Rectal smooth muscle tissue (tissue), 1 donor: ENCODE measurements around the gene MTR.

Experiments used
- H3K27ac ChIP-seq: one replicate; pipeline ENCODE4 v1.7.0; 2013; ENCODE audit warnings: low read depth, low read length, inconsistent platforms
- H3K27me3 ChIP-seq: one replicate; pipeline ENCODE4 v1.7.0; 2013; ENCODE audit warnings: low read length; ENCODE audit not compliant: control insufficient read depth, insufficient read depth
- H3K36me3 ChIP-seq: one replicate; pipeline ENCODE4 v1.7.0; 2013; ENCODE audit warnings: low read length; ENCODE audit not compliant: control insufficient read depth, insufficient read depth
- H3K4me1 ChIP-seq: one replicate; pipeline ENCODE4 v1.7.0; 2013; ENCODE audit warnings: low read length; ENCODE audit not compliant: control insufficient read depth, insufficient read depth
- H3K4me3 ChIP-seq: one replicate; pipeline ENCODE4 v1.7.0; 2013; ENCODE audit warnings: low read length
- H3K9ac ChIP-seq: one replicate; pipeline ENCODE4 v1.7.0; 2013; ENCODE audit warnings: low read length

Gene MTR

DNA sequence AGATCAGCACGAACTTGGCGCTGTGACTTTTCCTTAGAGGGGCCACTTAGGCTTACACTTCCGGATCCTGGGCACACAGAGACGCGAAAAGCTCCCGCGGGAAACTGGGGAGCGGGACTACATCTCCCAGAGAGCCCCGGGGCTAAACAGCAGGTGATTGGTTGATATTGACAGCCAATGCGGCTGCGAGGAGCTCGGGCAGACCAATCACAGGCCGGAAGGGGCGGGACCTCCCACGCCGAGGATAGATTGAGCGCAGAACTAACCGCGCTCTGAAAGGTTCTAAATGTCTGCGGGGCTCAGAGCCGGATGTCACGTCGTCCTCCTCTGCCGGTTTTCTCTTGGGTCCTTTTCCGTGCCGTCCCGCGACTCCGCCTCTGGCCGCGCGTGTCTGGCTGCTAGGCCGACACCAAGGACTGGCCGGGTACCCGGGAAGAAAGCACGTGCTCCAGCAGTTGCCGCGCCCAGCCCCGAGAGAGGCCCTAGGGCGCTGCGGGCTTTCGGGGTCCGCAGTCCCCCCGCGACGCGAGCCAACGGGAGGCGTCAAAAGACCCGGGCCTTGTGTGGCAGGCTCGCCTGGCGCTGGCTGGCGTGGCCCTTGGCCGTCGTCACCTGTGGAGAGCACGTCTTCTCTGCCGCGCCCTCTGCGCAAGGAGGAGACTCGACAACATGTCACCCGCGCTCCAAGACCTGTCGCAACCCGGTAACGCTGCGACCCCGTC, at the start of gene MTR:
Gene MTR (plus strand): TSS at position 258 of the 722 bp plus-strand sequence. CDS start 412 bp downstream, at position 670.
- H3K36me3 ChIP-seq: no peaks in the 10 kb centered on the region
- peaks cover 5% of the 10 kb centered on the region for H3K4me1 ChIP-seq
- no peaks in the 10 kb centered on the region for H3K27me3 ChIP-seq
- peak within 1 kb of the TSS; percentile 92 for H3K27ac ChIP-seq
- peak within 1 kb of the TSS; percentile 97 for H3K4me3 ChIP-seq
- H3K9ac ChIP-seq: peak within 1 kb of the TSS; percentile 91

GRCh38 chr1:236746785-236747184, 48.3 kb upstream of the MTR start:
- no peaks in the 10 kb centered on the region for H3K4me1 ChIP-seq

GRCh38 chr1:236747311-236747985, 47.6 kb upstream of the MTR start:
- Histone ChIP-seq H3K27me3 (no peaks in the 10 kb centered on the region), H3K27ac (no peak overlapping the region), H3K4me3 (no peak overlapping the region), H3K36me3 (no peaks in the 10 kb centered on the region), H3K4me1 (no peaks in the 10 kb centered on the region), H3K9ac (no peak overlapping the region)

More at GRCh38 chr1:236746785-236747184, 48.3 kb upstream of the MTR start:
- Histone ChIP-seq H3K27me3 (no peaks in the 10 kb centered on the region), H3K9ac (no peak overlapping the region), H3K4me3 (no peak overlapping the region), H3K27ac (no peak overlapping the region), H3K36me3 (no peaks in the 10 kb centered on the region)

DNA sequence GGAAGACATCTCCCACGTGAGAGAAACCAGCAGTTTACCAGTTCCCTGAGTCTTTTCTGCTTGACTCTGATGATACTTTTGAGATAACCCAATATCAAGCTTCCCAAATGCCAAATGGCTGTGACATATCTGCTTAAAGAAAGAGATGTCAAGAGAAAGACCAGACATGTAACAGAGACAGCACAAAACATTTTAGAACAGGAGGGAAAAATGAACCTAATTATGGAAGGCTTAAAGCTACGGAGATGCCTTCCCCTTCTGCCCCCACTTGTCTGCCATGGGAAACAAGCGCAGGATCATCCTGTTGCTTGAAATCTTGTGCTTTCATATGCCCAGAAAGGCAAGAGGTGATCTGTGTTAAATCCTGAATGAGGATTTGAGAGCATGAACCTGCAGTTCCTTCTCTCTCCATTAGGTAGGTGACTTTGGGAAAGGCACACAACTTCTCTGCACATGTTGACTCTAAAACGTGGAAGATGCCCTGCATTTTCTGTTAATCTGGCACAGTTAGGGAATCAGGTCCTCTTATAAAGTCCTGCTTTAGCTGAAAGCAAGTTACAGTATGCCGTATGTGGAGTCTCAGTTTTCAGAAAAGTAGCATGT, 46.7 kb upstream of the MTR start:
- Histone ChIP-seq H3K27me3 (no peaks in the 10 kb centered on the region), H3K4me3 (no peak overlapping the region), H3K36me3 (no peaks in the 10 kb centered on the region), H3K27ac (no peak overlapping the region), H3K9ac (no peak overlapping the region), H3K4me1 (no peaks in the 10 kb centered on the region)

DNA sequence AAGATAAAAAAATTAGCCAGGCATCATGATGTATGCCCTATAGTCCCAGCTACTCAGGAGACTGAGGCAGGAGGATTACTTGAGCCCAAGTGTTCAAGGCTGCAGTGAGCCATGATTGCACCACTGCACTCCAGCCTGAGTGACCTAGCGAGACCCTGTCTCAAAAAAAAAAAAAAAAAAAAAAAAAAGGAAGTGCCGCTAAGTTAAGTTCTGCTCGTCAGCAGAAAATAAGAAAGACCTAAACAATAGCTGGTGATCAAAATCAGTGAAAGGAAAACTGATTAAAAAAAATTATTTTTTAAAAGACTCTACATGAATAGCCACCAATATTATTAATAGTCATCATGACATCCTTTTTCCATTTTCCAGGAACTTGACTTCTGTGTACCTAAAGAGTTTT, 44.2 kb upstream of the MTR start:
- H3K36me3 ChIP-seq: no peaks in the 10 kb centered on the region
- no peak overlapping the region for H3K27ac ChIP-seq
- no peak overlapping the region for H3K9ac ChIP-seq
- H3K4me3 ChIP-seq: no peak overlapping the region
- no peaks in the 10 kb centered on the region for H3K4me1 ChIP-seq
- no peaks in the 10 kb centered on the region for H3K27me3 ChIP-seq

DNA sequence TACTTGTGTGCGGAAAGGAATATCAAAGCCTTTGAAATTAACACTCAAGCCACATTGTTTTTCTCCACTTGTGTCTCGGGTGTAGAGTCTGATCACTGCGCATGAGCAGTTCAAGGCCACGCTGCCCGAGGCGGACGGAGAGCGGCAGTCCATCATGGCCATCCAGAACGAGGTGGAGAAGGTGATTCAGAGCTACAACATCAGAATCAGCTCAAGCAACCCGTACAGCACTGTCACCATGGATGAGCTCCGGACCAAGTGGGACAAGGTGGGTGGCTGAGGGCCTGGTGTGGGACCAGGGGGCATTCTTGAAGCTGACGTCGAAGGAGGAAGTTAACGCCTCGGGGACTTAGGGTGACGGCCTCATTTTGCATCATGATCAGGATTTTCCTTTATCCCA, 43.7 kb upstream of the MTR start:
- Histone ChIP-seq H3K9ac (no peak overlapping the region), H3K36me3 (no peaks in the 10 kb centered on the region), H3K27me3 (no peaks in the 10 kb centered on the region), H3K4me1 (no peaks in the 10 kb centered on the region), H3K27ac (no peak overlapping the region), H3K4me3 (no peak overlapping the region)

GRCh38 chr1:236751935-236752334, 43.2 kb upstream of the MTR start:
- Histone ChIP-seq H3K9ac (no peak overlapping the region), H3K4me3 (no peak overlapping the region), H3K27me3 (no peaks in the 10 kb centered on the region), H3K4me1 (no peaks in the 10 kb centered on the region), H3K36me3 (no peaks in the 10 kb centered on the region), H3K27ac (no peak overlapping the region)

DNA sequence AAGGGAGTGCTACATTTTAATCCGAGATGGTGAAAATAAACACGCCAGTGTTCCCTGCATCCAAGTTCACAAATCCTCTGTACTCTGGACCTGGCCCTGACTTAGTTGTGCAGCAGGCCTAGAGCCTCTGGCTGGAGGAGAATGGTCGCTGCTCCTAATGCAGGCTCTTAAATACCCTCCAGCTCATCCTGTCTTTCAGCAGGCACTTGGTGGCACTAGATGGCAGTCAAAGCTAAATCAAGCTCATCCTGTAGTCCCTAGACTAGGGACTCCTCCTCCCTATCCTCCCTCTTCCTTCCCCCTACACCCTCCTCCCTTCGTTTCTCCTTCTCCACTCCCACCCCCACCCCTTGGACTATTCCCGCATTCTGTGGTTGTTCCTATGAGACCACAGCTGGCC, 41.6 kb upstream of the MTR start:
- Histone ChIP-seq H3K9ac (no peak overlapping the region), H3K4me3 (no peak overlapping the region), H3K27ac (no peak overlapping the region), H3K27me3 (no peaks in the 10 kb centered on the region), H3K4me1 (no peaks in the 10 kb centered on the region), H3K36me3 (no peaks in the 10 kb centered on the region)

- H3K4me1 ChIP-seq: no peaks in the 10 kb centered on the region
- no peak overlapping the region for H3K27ac ChIP-seq
- H3K27me3 ChIP-seq: no peaks in the 10 kb centered on the region
- no peak overlapping the region for H3K4me3 ChIP-seq
- H3K9ac ChIP-seq: no peak overlapping the region
- no peaks in the 10 kb centered on the region for H3K36me3 ChIP-seq
Measured at GRCh38 chr1:236753964-236754363, 41.1 kb upstream of the MTR start.

GRCh38 chr1:236754525-236755210, 40.4 kb upstream of the MTR start:
- H3K4me3 ChIP-seq: no peak overlapping the region
- no peaks in the 10 kb centered on the region for H3K27me3 ChIP-seq
- H3K36me3 ChIP-seq: no peaks in the 10 kb centered on the region
- no peak overlapping the region for H3K9ac ChIP-seq
- no peaks in the 10 kb centered on the region for H3K4me1 ChIP-seq
- no peak overlapping the region for H3K27ac ChIP-seq

- Histone ChIP-seq H3K9ac (no peak overlapping the region), H3K27ac (no peak overlapping the region), H3K36me3 (no peaks in the 10 kb centered on the region), H3K4me3 (no peak overlapping the region), H3K27me3 (no peaks in the 10 kb centered on the region), H3K4me1 (no peaks in the 10 kb centered on the region)
Measured at GRCh38 chr1:236757640-236758039, 37.5 kb upstream of the MTR start.

- H3K36me3 ChIP-seq: no peaks in the 10 kb centered on the region
- H3K4me1 ChIP-seq: no peaks in the 10 kb centered on the region
- no peak overlapping the region for H3K9ac ChIP-seq
- H3K27me3 ChIP-seq: no peaks in the 10 kb centered on the region
- H3K27ac ChIP-seq: no peak overlapping the region
- no peak overlapping the region for H3K4me3 ChIP-seq
Measured at GRCh38 chr1:236759252-236759859, 35.7 kb upstream of the MTR start.
